GM19193 (cell line): Measurements from ENCODE around the gene CHID1.

Source experiments
- POLR2A ChIP-seq: IDR thresholded peaks from 4 replicates; pipeline ENCODE4 v1.6.1; 2011; ENCODE audit not compliant: insufficient read depth, insufficient read length; ENCODE audit errors: extremely low read depth

The CHID1 gene

DNA sequence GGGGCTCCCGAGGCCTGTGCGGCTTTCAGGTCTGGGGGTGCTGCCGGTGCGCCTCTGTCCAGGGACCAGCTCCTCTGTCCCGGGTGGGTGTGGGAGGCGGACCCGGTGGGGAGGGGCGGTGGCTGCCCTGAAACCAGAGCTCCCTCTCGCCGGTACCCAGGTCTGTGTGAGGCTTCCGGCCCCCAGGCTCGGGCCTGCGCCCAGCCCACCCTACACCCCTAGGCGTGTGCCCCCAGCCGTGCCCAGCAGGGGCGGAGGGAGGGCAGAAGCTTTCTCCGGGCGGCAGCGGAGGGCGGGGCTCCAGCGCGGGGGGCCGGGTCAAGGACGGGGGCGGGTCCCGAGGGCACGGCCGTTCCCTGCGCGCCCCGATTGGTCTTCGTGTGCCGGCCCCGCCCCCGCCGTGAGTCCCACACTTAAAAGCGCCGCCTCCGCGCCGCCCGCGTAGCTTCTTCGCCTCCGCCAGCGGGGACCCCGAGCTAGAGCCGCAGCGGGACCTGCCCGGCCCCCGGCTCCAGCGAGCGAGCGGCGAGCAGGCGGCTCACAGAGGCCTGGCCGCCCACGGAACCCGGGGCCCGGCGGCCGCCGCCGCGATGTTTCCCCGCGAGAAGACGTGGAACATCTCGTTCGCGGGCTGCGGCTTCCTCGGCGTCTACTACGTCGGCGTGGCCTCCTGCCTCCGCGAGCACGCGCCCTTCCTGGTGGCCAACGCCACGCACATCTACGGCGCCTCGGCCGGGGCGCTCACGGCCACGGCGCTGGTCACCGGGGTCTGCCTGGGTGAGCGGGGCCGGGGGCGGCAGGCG, 91.3 kb downstream of the CHID1 start:
- TF ChIP-seq POLR2A = peak; percentile 94

GRCh38 chr11:818396-819128, 92.0 kb downstream of the CHID1 start, which contains the start of gene PNPLA2:
PNPLA2 (plus strand) TSS chr11:818914; CDS start chr11:819719, 805 bp downstream.
- no peak for TF ChIP-seq POLR2A
